ENCODE measurements around the gene CHST11. TPM values are rescaled to one million over a fixed set of nuclear protein-coding genes. Genes with fewer than 3 reads are reported as not detected.

The CHST11 gene
- total and polyA plus RNA-seq, 10 donors = 5.2 to 65.1 (median 48.4) TPM

DNA sequence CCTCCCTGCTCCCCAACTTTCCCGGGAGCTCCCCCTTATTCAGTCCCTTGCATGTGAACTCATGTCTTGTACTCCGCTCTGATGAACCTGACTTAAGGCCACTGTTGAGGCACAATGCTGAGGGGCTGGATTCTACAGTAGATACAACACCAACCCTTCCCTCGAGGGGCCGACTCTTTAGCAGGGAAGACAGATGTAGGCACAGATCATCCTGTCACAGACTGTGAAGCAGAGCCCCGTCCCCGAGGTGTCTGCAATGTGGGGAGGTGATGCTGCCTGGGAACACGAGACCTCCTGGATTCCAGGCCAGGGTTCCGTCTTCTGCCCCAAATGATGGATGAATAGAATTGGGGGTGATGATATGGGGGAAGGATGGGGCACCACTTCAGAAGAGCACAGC lies 175.1 kb downstream of the CHST11 start:
- WGBS, 5 donors = 93 to 99% (median 94%) methylated on average over 8 of the region's 8 CpGs
- intact Hi-C loops (cut with DNase I; ENCODE audit: low total_unique reads) = no loop called here
- no peak for TF ChIP-seq POLR2A (IDR thresholded peaks at IDR 0.05)
- no peak for TF ChIP-seq POLR2AphosphoS5 (IDR thresholded peaks at IDR 0.05)
- TF ChIP-seq, protein P1, sequence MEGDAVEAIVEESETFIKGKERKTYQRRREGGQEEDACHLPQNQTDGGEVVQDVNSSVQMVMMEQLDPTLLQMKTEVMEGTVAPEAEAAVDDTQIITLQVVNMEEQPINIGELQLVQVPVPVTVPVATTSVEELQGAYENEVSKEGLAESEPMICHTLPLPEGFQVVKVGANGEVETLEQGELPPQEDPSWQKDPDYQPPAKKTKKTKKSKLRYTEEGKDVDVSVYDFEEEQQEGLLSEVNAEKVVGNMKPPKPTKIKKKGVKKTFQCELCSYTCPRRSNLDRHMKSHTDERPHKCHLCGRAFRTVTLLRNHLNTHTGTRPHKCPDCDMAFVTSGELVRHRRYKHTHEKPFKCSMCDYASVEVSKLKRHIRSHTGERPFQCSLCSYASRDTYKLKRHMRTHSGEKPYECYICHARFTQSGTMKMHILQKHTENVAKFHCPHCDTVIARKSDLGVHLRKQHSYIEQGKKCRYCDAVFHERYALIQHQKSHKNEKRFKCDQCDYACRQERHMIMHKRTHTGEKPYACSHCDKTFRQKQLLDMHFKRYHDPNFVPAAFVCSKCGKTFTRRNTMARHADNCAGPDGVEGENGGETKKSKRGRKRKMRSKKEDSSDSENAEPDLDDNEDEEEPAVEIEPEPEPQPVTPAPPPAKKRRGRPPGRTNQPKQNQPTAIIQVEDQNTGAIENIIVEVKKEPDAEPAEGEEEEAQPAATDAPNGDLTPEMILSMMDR (IDR thresholded peaks at IDR 0.05 in 8 of 11, conservative IDR thresholded peaks at IDR 0.05 in 3 of 11) = no peak

DNA sequence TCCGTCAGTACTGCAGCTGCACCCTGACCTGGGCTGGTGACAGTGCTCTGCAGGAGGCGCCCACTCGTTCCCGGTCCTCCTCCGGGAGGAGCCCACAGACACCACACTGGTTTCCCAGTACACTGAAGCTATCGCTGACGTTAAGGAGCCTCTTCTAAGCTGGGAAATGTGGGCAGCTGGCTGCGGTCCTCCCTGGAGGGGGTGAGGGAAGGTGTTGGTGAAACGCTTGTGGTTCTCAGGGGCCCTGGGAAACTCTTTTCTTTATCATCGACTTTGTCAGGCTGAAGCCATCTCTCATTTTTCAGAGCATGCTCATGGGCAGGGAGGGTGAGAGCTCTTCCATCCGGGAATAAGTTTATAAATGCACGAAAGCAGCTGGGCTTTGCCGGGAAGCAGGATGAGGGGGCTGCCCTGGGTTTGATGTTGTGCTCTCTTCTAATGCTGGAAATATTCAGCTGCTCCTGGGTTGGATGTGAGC lies 176.0 kb downstream of the CHST11 start:
- intact Hi-C loops (cut with DNase I; ENCODE audit: low total_unique reads) = no loop called here
- peak in 1 of 3 donors; percentile 49 for TF ChIP-seq POLR2AphosphoS5 (IDR thresholded peaks at IDR 0.05)
- TF ChIP-seq, protein P1 (IDR thresholded peaks at IDR 0.05 in 8 of 11, conservative IDR thresholded peaks at IDR 0.05 in 3 of 11) = no peak
- Histone ChIP-seq H3K27ac (peak overlapping the region in 4 of 8 donors; percentile 3 to 57 (median 36)), H3K27me3 (replicated peaks in 1 of 7) (no peaks in the 10 kb centered on the region), H3K9me3 (no peaks in the 10 kb centered on the region), H3K36me3 (peaks cover 0 to 12% (median 0%) of the 10 kb centered on the region in 6 donors), H3K4me3 (no peak overlapping the region), H3K4me1 (peaks cover 0 to 73% (median 13%) of the 10 kb centered on the region in 6 donors)
- DNase-seq = no peak
- WGBS, 5 donors = 70 to 88% (median 72%) methylated on average over 13 of the region's 13 CpGs

More for the DNA sequence above, 175.1 kb downstream of the CHST11 start:
- Histone ChIP-seq H3K27me3 (replicated peaks in 1 of 7) (no peaks in the 10 kb centered on the region), H3K9me3 (no peaks in the 10 kb centered on the region), H3K36me3 (peaks cover 0 to 12% (median 0%) of the 10 kb centered on the region in 6 donors), H3K27ac (peak overlapping the region in 2 of 8 donors; percentile 25 to 57), H3K4me3 (no peak overlapping the region), H3K4me1 (peaks cover 0 to 71% (median 6%) of the 10 kb centered on the region in 6 donors)
- no peak for DNase-seq

DNA sequence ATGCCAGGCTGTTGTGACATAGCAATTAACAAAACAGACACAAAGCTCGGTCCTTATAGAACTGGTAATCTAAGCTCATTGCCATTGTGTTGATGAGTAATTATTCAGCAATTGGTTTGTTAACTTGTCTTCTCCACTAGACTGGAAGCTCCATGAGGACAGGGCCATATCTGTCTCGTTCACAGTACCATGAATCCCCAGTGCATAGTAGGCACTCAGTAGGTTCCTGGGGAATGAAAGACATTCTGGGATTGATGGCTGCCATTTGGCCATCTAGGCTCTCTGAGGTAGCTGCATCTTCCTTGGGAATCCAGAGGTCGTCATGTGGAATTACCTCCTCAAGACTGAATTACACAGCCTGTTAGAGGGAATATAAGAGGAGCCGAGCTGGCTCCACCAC lies 177.3 kb downstream of the CHST11 start:
- WGBS, 5 donors = 87 to 98% (median 96%) methylated on average over 4 of the region's 4 CpGs

DNA sequence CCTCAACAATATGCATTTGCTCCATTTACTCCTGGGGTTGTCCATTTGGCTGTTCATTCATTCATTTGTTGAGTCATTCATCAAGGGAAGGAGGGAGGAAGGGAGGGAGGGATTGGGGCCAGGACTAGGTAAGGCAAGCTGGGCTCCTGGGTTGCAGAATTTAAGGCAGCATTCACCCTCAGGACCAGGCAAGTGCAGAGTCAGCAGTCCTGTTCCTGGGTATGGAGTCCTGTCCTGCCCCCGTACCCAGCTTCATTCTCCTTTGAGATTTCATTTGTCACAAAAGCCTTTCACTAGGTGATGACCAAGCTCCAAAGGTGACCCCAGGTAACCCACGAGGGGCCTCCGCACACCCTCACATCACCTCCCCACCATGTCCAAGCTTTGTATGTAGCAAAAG lies 178.1 kb downstream of the CHST11 start:
- peaks cover 0 to 7% (median 0%) of the 10 kb centered on the region in 6 donors for H3K36me3 ChIP-seq
- intact Hi-C loops (cut with DNase I; ENCODE audit: low total_unique reads) = no loop called here
- DNase-seq = no peak
- no peak for TF ChIP-seq POLR2AphosphoS5 (IDR thresholded peaks at IDR 0.05)
- TF ChIP-seq, protein P1 (IDR thresholded peaks at IDR 0.05 in 8 of 11, conservative IDR thresholded peaks at IDR 0.05 in 3 of 11) = no peak
- TF ChIP-seq POLR2A (IDR thresholded peaks at IDR 0.05) = no peak
- H3K9me3 ChIP-seq = no peaks in the 10 kb centered on the region
- H3K4me3 ChIP-seq = no peak overlapping the region
- H3K27me3 ChIP-seq (replicated peaks in 1 of 7) = no peaks in the 10 kb centered on the region
- peak overlapping the region in 1 of 8 donors; percentile 57 for H3K27ac ChIP-seq
- H3K4me1 ChIP-seq = peaks cover 0 to 67% (median 24%) of the 10 kb centered on the region in 6 donors
- WGBS, 5 donors = 89 to 98% (median 93%) methylated on average over 3 of the region's 3 CpGs

More for the DNA sequence above, 177.3 kb downstream of the CHST11 start:
- Histone ChIP-seq H3K36me3 (peaks cover 0 to 7% (median 0%) of the 10 kb centered on the region in 6 donors), H3K27ac (peak overlapping the region in 3 of 8 donors; percentile 8 to 57 (median 46)), H3K4me3 (no peak overlapping the region), H3K27me3 (replicated peaks in 1 of 7) (no peaks in the 10 kb centered on the region), H3K4me1 (peaks cover 0 to 73% (median 23%) of the 10 kb centered on the region in 6 donors), H3K9me3 (no peaks in the 10 kb centered on the region)
- TF ChIP-seq POLR2A (IDR thresholded peaks at IDR 0.05) (no peak), POLR2AphosphoS5 (IDR thresholded peaks at IDR 0.05) (no peak)
- TF ChIP-seq, protein P1 (IDR thresholded peaks at IDR 0.05 in 8 of 11, conservative IDR thresholded peaks at IDR 0.05 in 3 of 11) = no peak
- intact Hi-C loops (cut with DNase I; ENCODE audit: low total_unique reads) = no loop called here
- DNase-seq = no peak

All from spleen (tissue), 11 donors.